Measurements from ENCODE around the gene WBP1. TPM values are rescaled to one million over a fixed set of nuclear protein-coding genes. Genes with fewer than 3 reads are reported as not detected.
"Not testable (repeated sequence)": the region's sequence is repeated elsewhere in the genome, so short reads cannot be mapped to it uniquely, and the experiment has no call there.

WBP1 gene
- total and polyA plus RNA-seq, 10 donors = 39.5 to 84.2 (median 63.6) TPM

GRCh38 chr2:74462054-74462785 lies 4.0 kb downstream of the WBP1 start:
- H3K4me3 ChIP-seq = no peak overlapping the region
- DNase-seq = peak; percentile 75
- H3K36me3 ChIP-seq = peaks cover 0 to 35% (median 20%) of the 10 kb centered on the region in 6 donors
- no peaks in the 10 kb centered on the region for H3K27me3 ChIP-seq (replicated peaks in 1 of 7)
- intact Hi-C loops (cut with DNase I; ENCODE audit: low total_unique reads) = no loop called here
- peak in 1 of 3 donors; percentile 3 for TF ChIP-seq POLR2AphosphoS5 (IDR thresholded peaks at IDR 0.05)
- no peak for TF ChIP-seq POLR2A (IDR thresholded peaks at IDR 0.05)
- TF ChIP-seq, protein P1, sequence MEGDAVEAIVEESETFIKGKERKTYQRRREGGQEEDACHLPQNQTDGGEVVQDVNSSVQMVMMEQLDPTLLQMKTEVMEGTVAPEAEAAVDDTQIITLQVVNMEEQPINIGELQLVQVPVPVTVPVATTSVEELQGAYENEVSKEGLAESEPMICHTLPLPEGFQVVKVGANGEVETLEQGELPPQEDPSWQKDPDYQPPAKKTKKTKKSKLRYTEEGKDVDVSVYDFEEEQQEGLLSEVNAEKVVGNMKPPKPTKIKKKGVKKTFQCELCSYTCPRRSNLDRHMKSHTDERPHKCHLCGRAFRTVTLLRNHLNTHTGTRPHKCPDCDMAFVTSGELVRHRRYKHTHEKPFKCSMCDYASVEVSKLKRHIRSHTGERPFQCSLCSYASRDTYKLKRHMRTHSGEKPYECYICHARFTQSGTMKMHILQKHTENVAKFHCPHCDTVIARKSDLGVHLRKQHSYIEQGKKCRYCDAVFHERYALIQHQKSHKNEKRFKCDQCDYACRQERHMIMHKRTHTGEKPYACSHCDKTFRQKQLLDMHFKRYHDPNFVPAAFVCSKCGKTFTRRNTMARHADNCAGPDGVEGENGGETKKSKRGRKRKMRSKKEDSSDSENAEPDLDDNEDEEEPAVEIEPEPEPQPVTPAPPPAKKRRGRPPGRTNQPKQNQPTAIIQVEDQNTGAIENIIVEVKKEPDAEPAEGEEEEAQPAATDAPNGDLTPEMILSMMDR (IDR thresholded peaks at IDR 0.05 in 8 of 11, conservative IDR thresholded peaks at IDR 0.05 in 3 of 11) = no peak
- 92 to 96% (median 93%) methylated on average over 13 to 20 of the region's 20 CpGs for WGBS, 5 donors
- H3K4me1 ChIP-seq = peaks cover 18 to 69% (median 41%) of the 10 kb centered on the region in 6 donors
- H3K9me3 ChIP-seq = no peaks in the 10 kb centered on the region
- no peak overlapping the region for H3K27ac ChIP-seq

- TF ChIP-seq POLR2AphosphoS5 (IDR thresholded peaks at IDR 0.05) = no peak
- TF ChIP-seq POLR2A (IDR thresholded peaks at IDR 0.05) = no peak
- TF ChIP-seq, protein P1 (IDR thresholded peaks at IDR 0.05 in 8 of 11, conservative IDR thresholded peaks at IDR 0.05 in 3 of 11) = no peak
- no peaks in the 10 kb centered on the region for H3K27me3 ChIP-seq (replicated peaks in 1 of 7)
- H3K36me3 ChIP-seq = peaks cover 0 to 35% (median 20%) of the 10 kb centered on the region in 6 donors
- intact Hi-C loops (cut with DNase I; ENCODE audit: low total_unique reads) = no loop called here
- H3K4me1 ChIP-seq = peaks cover 18 to 65% (median 41%) of the 10 kb centered on the region in 6 donors
- no peak overlapping the region for H3K4me3 ChIP-seq
- 86 to 89% (median 86%) methylated on average over 4 of the region's 4 CpGs for WGBS, 5 donors
- H3K9me3 ChIP-seq = no peaks in the 10 kb centered on the region
- DNase-seq = peak; percentile 59
- H3K27ac ChIP-seq = no peak overlapping the region
These were observed 4.5 kb downstream of the WBP1 start for GRCh38 chr2:74462786-74463105.

DNA sequence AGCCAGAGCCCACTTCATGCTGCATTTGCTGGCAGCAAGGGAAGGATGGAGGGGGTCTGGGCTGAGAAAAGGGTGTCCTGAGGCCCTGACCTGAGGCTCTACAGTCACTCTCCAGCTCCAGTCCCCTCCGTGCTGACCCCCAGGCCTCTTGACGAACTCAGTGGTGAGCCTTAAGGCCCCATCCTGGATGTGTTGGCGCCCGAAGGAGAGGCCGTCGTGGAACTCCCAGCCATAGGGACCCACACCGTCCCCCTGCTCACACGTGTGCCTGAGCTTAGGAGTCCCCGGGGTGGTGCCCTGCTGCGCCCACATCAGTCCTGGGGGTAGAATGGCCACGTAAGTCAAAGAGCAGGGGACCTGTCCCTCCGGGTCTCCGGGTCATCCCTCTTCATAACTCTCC lies 6.2 kb downstream of the WBP1 start:
- peaks cover 10 to 56% (median 32%) of the 10 kb centered on the region in 6 donors for H3K4me1 ChIP-seq
- H3K4me3 ChIP-seq = peak overlapping the region; percentile 71 to 98 (median 92)
- no peaks in the 10 kb centered on the region for H3K27me3 ChIP-seq (replicated peaks in 1 of 7)
- WGBS, 5 donors = 0 to 14% (median 6%) methylated on average over 5 to 13 of the region's 13 CpGs
- intact Hi-C loops (cut with DNase I; ENCODE audit: low total_unique reads) = no loop called here
- TF ChIP-seq POLR2A (IDR thresholded peaks at IDR 0.05) = no peak
- H3K27ac ChIP-seq = peak overlapping the region in 7 of 8 donors; percentile 77 to 95 (median 92)
- H3K36me3 ChIP-seq = peaks cover 0 to 35% (median 20%) of the 10 kb centered on the region in 6 donors
- H3K9me3 ChIP-seq = no peaks in the 10 kb centered on the region
- DNase-seq = no peak

DNA sequence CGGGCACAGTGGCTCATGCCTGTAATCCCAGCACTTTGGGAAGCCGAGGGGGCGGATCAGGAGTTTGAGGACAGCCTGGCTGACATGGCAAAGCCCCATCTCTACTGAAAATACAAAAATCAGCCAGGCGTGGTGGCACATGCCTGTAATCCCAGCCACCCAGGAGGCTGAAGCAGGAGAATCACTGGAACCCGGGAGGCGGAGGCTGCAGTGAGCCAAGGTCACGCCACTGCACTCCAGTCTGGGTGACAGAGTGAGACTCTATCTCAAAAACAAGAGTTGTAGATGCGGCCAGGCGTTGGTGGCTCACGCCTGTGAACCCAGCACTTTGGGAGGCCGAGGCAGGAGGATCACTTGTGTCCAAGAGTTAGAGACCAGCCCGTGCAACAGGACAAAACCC lies 12.5 kb downstream of the WBP1 start:
- Histone ChIP-seq H3K4me1 (peaks cover 18 to 43% (median 34%) of the 10 kb centered on the region in 6 donors), H3K27ac (peak overlapping the region in 2 of 8 donors; percentile 4 to 35), H3K36me3 (peaks cover 0 to 29% (median 18%) of the 10 kb centered on the region in 6 donors)
- H3K9me3 ChIP-seq; H3K27me3 ChIP-seq (replicated peaks in 1 of 7); intact Hi-C loops (cut with DNase I; ENCODE audit: low total_unique reads); H3K4me3 ChIP-seq: not testable (repeated sequence)
- DNase-seq = peak; percentile 68
- 94 to 97% (median 95%) methylated on average over 12 of the region's 12 CpGs for WGBS, 5 donors

- WGBS, 5 donors = 63 to 67% (median 65%) methylated on average over 16 of the region's 16 CpGs
- intact Hi-C loops (cut with DNase I; ENCODE audit: low total_unique reads) = no loop called here
These were observed 13.3 kb downstream of the WBP1 start for GRCh38 chr2:74471332-74472065.

More at GRCh38 chr2:74471332-74472065, 13.3 kb downstream of the WBP1 start:
- Histone ChIP-seq H3K27me3 (replicated peaks in 1 of 7) (no peaks in the 10 kb centered on the region), H3K9me3 (no peaks in the 10 kb centered on the region), H3K4me1 (peaks cover 18 to 38% (median 27%) of the 10 kb centered on the region in 6 donors), H3K27ac (peak overlapping the region; percentile 77 to 93 (median 91)), H3K4me3 (peak overlapping the region; percentile 54 to 78 (median 71)), H3K36me3 (peaks cover 0 to 36% (median 18%) of the 10 kb centered on the region in 6 donors)
- TF ChIP-seq, protein P1 (IDR thresholded peaks at IDR 0.05 in 8 of 11, conservative IDR thresholded peaks at IDR 0.05 in 3 of 11) = no peak
- no peak for TF ChIP-seq POLR2A (IDR thresholded peaks at IDR 0.05)
- TF ChIP-seq POLR2AphosphoS5 (IDR thresholded peaks at IDR 0.05) = no peak
- DNase-seq = peak; percentile 61
